SJSA1 (cell line): ENCODE data around the gene NKX6-2. TPM values are rescaled to one million over a fixed set of nuclear protein-coding genes. Genes with fewer than 3 reads are reported as not detected.

ENCODE experiments used
- DNase-seq, 2 experiments: peaks; one replicate each; pipeline ENCODE4 v3.0.0-alpha.2; 2015 to 2020; ENCODE audit warnings: low spot score in 2 of 2, low read depth in 1 of 2
- H3K27ac ChIP-seq: fragments of 250-450 bp; sonication (Bioruptor Pico); 2 replicates; pipeline ENCODE4 v1.5.1; 2020; ENCODE audit warnings: mild to moderate bottlenecking, moderate library complexity
- H3K27me3 ChIP-seq: fragments of 250-450 bp; sonication (Bioruptor Pico); replicated peaks from 2 replicates; pipeline ENCODE4 v1.5.1; 2020; ENCODE audit warnings: mild to moderate bottlenecking, moderate library complexity
- H3K36me3 ChIP-seq: fragments of 250-450 bp; sonication (Bioruptor Pico); 2 replicates; pipeline ENCODE4 v1.5.1; 2020; ENCODE audit warnings: mild to moderate bottlenecking
- H3K4me1 ChIP-seq: fragments of 250-450 bp; sonication (Bioruptor Pico); replicated peaks from 2 replicates; pipeline ENCODE4 v1.6.1; 2021; ENCODE audit warnings: mild to moderate bottlenecking
- H3K4me3 ChIP-seq: fragments of 250-450 bp; sonication (Bioruptor Pico); 2 replicates; pipeline ENCODE4 v1.5.1; 2020; ENCODE audit warnings: mild to moderate bottlenecking
- H3K9me3 ChIP-seq: fragments of 250-450 bp; sonication (Bioruptor Pico); replicated peaks from 2 replicates; pipeline ENCODE4 v1.5.1; 2020; ENCODE audit warnings: mild to moderate bottlenecking
- total RNA-seq: library from RNA; depleted of rRNA; stranded (reverse); fragments of >200 nt; shearing (Covaris generic); gene quantifications from 2 replicates; pipeline ENCODE4 v1.2.3, GENCODE V29; 2014

The NKX6-2 gene
- total RNA-seq, 1 experiment from 2014 or later: not detected

- Histone ChIP-seq H3K27ac (no peak overlapping the region), H3K4me1 (no peaks in the 10 kb centered on the region), H3K36me3 (no peaks in the 10 kb centered on the region), H3K9me3 (no peaks in the 10 kb centered on the region), H3K4me3 (no peak overlapping the region), H3K27me3 (peaks cover 20% of the 10 kb centered on the region)
- DNase-seq: no peak
These were observed 34.1 kb upstream of the NKX6-2 start for GRCh38 chr10:132820056-132820455.

- no peaks in the 10 kb centered on the region for H3K36me3 ChIP-seq
These were observed 31.8 kb upstream of the NKX6-2 start for GRCh38 chr10:132817701-132818211.

GRCh38 chr10:132816718-132817117 lies 30.8 kb upstream of the NKX6-2 start:
- Histone ChIP-seq H3K36me3 (no peaks in the 10 kb centered on the region), H3K27me3 (peaks cover 20% of the 10 kb centered on the region), H3K9me3 (no peaks in the 10 kb centered on the region), H3K4me1 (no peaks in the 10 kb centered on the region), H3K27ac (no peak overlapping the region), H3K4me3 (no peak overlapping the region)
- no peak for DNase-seq

More at GRCh38 chr10:132817701-132818211, 31.8 kb upstream of the NKX6-2 start:
- Histone ChIP-seq H3K4me3 (no peak overlapping the region), H3K4me1 (no peaks in the 10 kb centered on the region), H3K27me3 (peaks cover 20% of the 10 kb centered on the region), H3K9me3 (no peaks in the 10 kb centered on the region), H3K27ac (no peak overlapping the region)
- peak in 1 of 2 experiments; percentile 38 for DNase-seq

GRCh38 chr10:132815168-132815857 lies 29.4 kb upstream of the NKX6-2 start:
- Histone ChIP-seq H3K4me1 (no peaks in the 10 kb centered on the region), H3K27me3 (peaks cover 20% of the 10 kb centered on the region), H3K9me3 (no peaks in the 10 kb centered on the region)

GRCh38 chr10:132814469-132814856 lies 28.5 kb upstream of the NKX6-2 start:
- Histone ChIP-seq H3K4me3 (no peak overlapping the region), H3K36me3 (no peaks in the 10 kb centered on the region), H3K27ac (no peak overlapping the region), H3K4me1 (no peaks in the 10 kb centered on the region), H3K9me3 (no peaks in the 10 kb centered on the region), H3K27me3 (peaks cover 18% of the 10 kb centered on the region)
- DNase-seq: no peak

More at GRCh38 chr10:132815168-132815857, 29.4 kb upstream of the NKX6-2 start:
- no peak overlapping the region for H3K4me3 ChIP-seq
- H3K27ac ChIP-seq: no peak overlapping the region
- DNase-seq: no peak
- H3K36me3 ChIP-seq: no peaks in the 10 kb centered on the region

- Histone ChIP-seq H3K27ac (no peak overlapping the region), H3K9me3 (no peaks in the 10 kb centered on the region), H3K4me1 (no peaks in the 10 kb centered on the region), H3K4me3 (no peak overlapping the region), H3K36me3 (no peaks in the 10 kb centered on the region), H3K27me3 (peaks cover 12% of the 10 kb centered on the region; the same call in 1 of the 2 replicates)
- no peak for DNase-seq
These were observed 27.9 kb upstream of the NKX6-2 start for GRCh38 chr10:132813560-132814468.

- H3K27ac ChIP-seq: no peak overlapping the region
- H3K4me3 ChIP-seq: no peak overlapping the region
- H3K4me1 ChIP-seq: no peaks in the 10 kb centered on the region
- H3K9me3 ChIP-seq: no peaks in the 10 kb centered on the region
- DNase-seq: no peak
- H3K36me3 ChIP-seq: no peaks in the 10 kb centered on the region
- peaks cover 7% of the 10 kb centered on the region; the same call in 1 of the 2 replicates for H3K27me3 ChIP-seq
These were observed 27.1 kb upstream of the NKX6-2 start for GRCh38 chr10:132813001-132813401.

GRCh38 chr10:132812520-132812919 lies 26.6 kb upstream of the NKX6-2 start:
- H3K27ac ChIP-seq: no peak overlapping the region
- H3K27me3 ChIP-seq: peaks cover 5% of the 10 kb centered on the region; the same call in 1 of the 2 replicates

GRCh38 chr10:132811891-132812481 lies 26.0 kb upstream of the NKX6-2 start:
- DNase-seq: no peak
- Histone ChIP-seq H3K36me3 (no peaks in the 10 kb centered on the region), H3K4me3 (no peak overlapping the region), H3K27me3 (peaks cover 4% of the 10 kb centered on the region; the same call in 1 of the 2 replicates), H3K27ac (no peak overlapping the region), H3K4me1 (no peaks in the 10 kb centered on the region), H3K9me3 (no peaks in the 10 kb centered on the region)

More at GRCh38 chr10:132812520-132812919, 26.6 kb upstream of the NKX6-2 start:
- no peak for DNase-seq
- H3K4me3 ChIP-seq: no peak overlapping the region
- no peaks in the 10 kb centered on the region for H3K36me3 ChIP-seq
- no peaks in the 10 kb centered on the region for H3K9me3 ChIP-seq
- no peaks in the 10 kb centered on the region for H3K4me1 ChIP-seq

GRCh38 chr10:132810807-132811700 lies 25.1 kb upstream of the NKX6-2 start:
- H3K4me1 ChIP-seq: no peaks in the 10 kb centered on the region
- H3K27ac ChIP-seq: no peak overlapping the region
- H3K4me3 ChIP-seq: no peak overlapping the region
- DNase-seq: no peak
- H3K27me3 ChIP-seq: no peaks in the 10 kb centered on the region; the same call in none of the 2 replicates
- H3K9me3 ChIP-seq: no peaks in the 10 kb centered on the region
- no peaks in the 10 kb centered on the region for H3K36me3 ChIP-seq

GRCh38 chr10:132810141-132810806 lies 24.3 kb upstream of the NKX6-2 start:
- peak in 1 of 2 experiments; percentile 36 for DNase-seq

More at GRCh38 chr10:132810141-132810806, 24.3 kb upstream of the NKX6-2 start:
- Histone ChIP-seq H3K4me1 (no peaks in the 10 kb centered on the region), H3K36me3 (no peaks in the 10 kb centered on the region), H3K27ac (no peak overlapping the region), H3K27me3 (no peaks in the 10 kb centered on the region; the same call in 1 of the 2 replicates), H3K4me3 (no peak overlapping the region), H3K9me3 (no peaks in the 10 kb centered on the region)
